Pulmonary artery endothelial cell (primary cell): ENCODE results near the gene PRKAB2. TPM values are rescaled to one million over a fixed set of nuclear protein-coding genes. Genes with fewer than 3 reads are reported as not detected.
"Not testable (repeated sequence)": the region's sequence is repeated elsewhere in the genome, so short reads cannot be mapped to it uniquely, and the experiment has no call there.

Source experiments
- DNase-seq: peaks from one replicate; pipeline ENCODE4 v3.0.0-alpha.2; 2011; ENCODE audit warnings: low read depth, low spot score
- total RNA-seq: library from RNA; depleted of rRNA; stranded (reverse); fragments of >200 nt; gene quantifications from 2 replicates; pipeline ENCODE4 v1.2.3, GENCODE V29; 2014

The PRKAB2 gene
- total RNA-seq, 1 donor from 2014 or later: 4.3 TPM

GRCh38 chr1:147171399-147172167 lies 687 bp downstream of the PRKAB2 start:
- no peak for DNase-seq

- no peak for DNase-seq
These were observed 2.2 kb downstream of the PRKAB2 start for GRCh38 chr1:147169840-147170674.

GRCh38 chr1:147169171-147169570 lies 3.1 kb downstream of the PRKAB2 start:
- no peak for DNase-seq

GRCh38 chr1:147168626-147169058 lies 3.6 kb downstream of the PRKAB2 start:
- no peak for DNase-seq

- DNase-seq: no peak
These were observed 4.9 kb downstream of the PRKAB2 start for GRCh38 chr1:147167365-147167764.

GRCh38 chr1:147163019-147163418 lies 9.3 kb downstream of the PRKAB2 start:
- DNase-seq: no peak

GRCh38 chr1:147162093-147162492 lies 10.2 kb downstream of the PRKAB2 start:
- DNase-seq: no peak

GRCh38 chr1:147157116-147157515 lies 15.2 kb downstream of the PRKAB2 start:
- not testable (repeated sequence) for DNase-seq

GRCh38 chr1:147156642-147157041 lies 15.6 kb downstream of the PRKAB2 start:
- no peak for DNase-seq

GRCh38 chr1:147152772-147153171 lies 19.5 kb downstream of the PRKAB2 start:
- DNase-seq: no peak

- DNase-seq: no peak
These were observed 21.0 kb downstream of the PRKAB2 start for GRCh38 chr1:147151244-147151643.

- no peak for DNase-seq
These were observed 29.4 kb downstream of the PRKAB2 start for GRCh38 chr1:147142886-147143285.

GRCh38 chr1:147130721-147131120 lies 41.5 kb downstream of the PRKAB2 start:
- not testable (repeated sequence) for DNase-seq

GRCh38 chr1:147129116-147129873 lies 43.0 kb downstream of the PRKAB2 start:
- DNase-seq: no peak

GRCh38 chr1:147124266-147124665 lies 48.0 kb downstream of the PRKAB2 start:
- no peak for DNase-seq

GRCh38 chr1:147117109-147117508 lies 55.2 kb downstream of the PRKAB2 start:
- DNase-seq: no peak

GRCh38 chr1:147115496-147115895 lies 56.8 kb downstream of the PRKAB2 start:
- DNase-seq: no peak

- not testable (repeated sequence) for DNase-seq
These were observed 57.2 kb downstream of the PRKAB2 start for GRCh38 chr1:147115079-147115478.

- not testable (repeated sequence) for DNase-seq
These were observed 57.9 kb downstream of the PRKAB2 start for GRCh38 chr1:147114353-147114752.

- no peak for DNase-seq
These were observed 60.7 kb downstream of the PRKAB2 start for GRCh38 chr1:147111381-147112130.

- no peak for DNase-seq
These were observed 61.4 kb downstream of the PRKAB2 start for GRCh38 chr1:147110872-147111271.
